D341Med (cell line): ENCODE results near the gene P2RX1.
A peak's percentile ranks its signal among the peaks of the same experiment; 100 is the strongest.
"Not testable (repeated sequence)": the region's sequence is repeated elsewhere in the genome, so short reads cannot be mapped to it uniquely, and the experiment has no call there.

Experiments
- DNase-seq: peaks from one replicate; pipeline ENCODE4 v3.0.0; 2012; ENCODE audit warnings: low spot score

P2RX1 gene

GRCh38 chr17:3951420-3951819 is 35.2 kb upstream of the P2RX1 start:
- DNase-seq = no peak

- DNase-seq = no peak
These were observed 34.7 kb upstream of the P2RX1 start for GRCh38 chr17:3951003-3951402.

GRCh38 chr17:3950584-3950983 is 34.3 kb upstream of the P2RX1 start:
- DNase-seq = no peak

- DNase-seq = no peak
These were observed 33.2 kb upstream of the P2RX1 start for GRCh38 chr17:3949418-3949817.

- not testable (repeated sequence) for DNase-seq
These were observed 32.3 kb upstream of the P2RX1 start for GRCh38 chr17:3948551-3948950.

- DNase-seq = no peak
These were observed 31.1 kb upstream of the P2RX1 start for GRCh38 chr17:3947318-3947810.

- no peak for DNase-seq
These were observed 30.5 kb upstream of the P2RX1 start for GRCh38 chr17:3946711-3947235.

GRCh38 chr17:3944485-3945388 is 28.5 kb upstream of the P2RX1 start:
- DNase-seq = peak; percentile 62

- no peak for DNase-seq
These were observed 27.1 kb upstream of the P2RX1 start for GRCh38 chr17:3943240-3943891.

GRCh38 chr17:3940965-3941698 is 24.9 kb upstream of the P2RX1 start:
- no peak for DNase-seq

- no peak for DNase-seq
These were observed 21.1 kb upstream of the P2RX1 start for GRCh38 chr17:3937359-3937758.

GRCh38 chr17:3935825-3936355 is 19.6 kb upstream of the P2RX1 start:
- no peak for DNase-seq

- DNase-seq = peak; percentile 76
These were observed 18.9 kb upstream of the P2RX1 start for GRCh38 chr17:3935140-3935542.

- DNase-seq = no peak
These were observed 13.5 kb upstream of the P2RX1 start for GRCh38 chr17:3929764-3930163.

- DNase-seq = no peak
These were observed 12.9 kb upstream of the P2RX1 start for GRCh38 chr17:3929181-3929580.

GRCh38 chr17:3928406-3928805 is 12.1 kb upstream of the P2RX1 start:
- DNase-seq = no peak

- DNase-seq = no peak
These were observed 11.5 kb upstream of the P2RX1 start for GRCh38 chr17:3927628-3928340.

- no peak for DNase-seq
These were observed 10.8 kb upstream of the P2RX1 start for GRCh38 chr17:3926860-3927627.

GRCh38 chr17:3925684-3926485 is 9.6 kb upstream of the P2RX1 start:
- DNase-seq = no peak
